ENCODE data around the gene LTBR.
"Not testable (repeated sequence)": the region's sequence is repeated elsewhere in the genome, so short reads cannot be mapped to it uniquely, and the experiment has no call there.

Gene LTBR

DNA sequence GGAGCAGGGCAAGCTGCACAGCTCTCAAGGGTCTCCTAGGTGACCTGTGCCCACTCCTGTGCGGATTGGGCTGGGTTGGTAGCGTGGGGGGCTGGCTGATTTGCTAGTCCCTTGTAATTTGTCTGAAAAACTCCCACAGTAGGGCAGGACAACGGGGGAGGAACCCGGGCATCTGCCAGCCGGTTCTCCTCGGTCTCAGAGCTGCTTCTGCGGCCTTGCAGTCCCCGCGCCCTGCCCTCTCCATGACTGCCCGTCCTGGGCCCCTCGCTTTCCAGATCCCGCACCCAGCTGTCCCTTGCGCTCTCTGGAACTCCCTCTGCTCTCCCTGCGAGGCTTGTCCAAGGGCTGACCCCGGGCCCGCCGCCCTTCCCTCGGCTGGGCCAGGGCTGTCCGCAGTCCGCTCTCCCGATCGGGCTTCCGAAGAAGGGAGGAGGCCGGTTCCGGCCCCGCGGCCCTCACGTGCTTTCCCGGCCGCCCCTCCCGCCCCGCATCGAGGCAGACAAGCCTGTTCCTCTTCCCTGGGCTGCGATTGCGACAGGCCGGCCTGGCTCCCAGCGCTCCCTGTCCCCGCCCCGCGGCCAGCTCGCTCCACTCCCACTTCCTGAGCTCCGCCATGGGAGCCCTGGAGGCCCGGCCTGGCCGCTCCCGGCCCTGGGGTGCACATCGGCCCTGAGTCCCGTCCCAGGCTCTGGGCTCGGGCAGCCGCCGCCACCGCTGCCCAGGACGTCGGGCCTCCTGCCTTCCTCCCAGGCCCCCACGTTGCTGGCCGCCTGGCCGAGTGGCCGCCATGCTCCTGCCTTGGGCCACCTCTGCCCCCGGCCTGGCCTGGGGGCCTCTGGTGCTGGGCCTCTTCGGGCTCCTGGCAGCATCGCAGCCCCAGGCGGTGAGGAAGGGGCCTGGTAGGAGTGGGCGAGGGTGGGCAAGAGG lies at the start of gene LTBR:
LTBR (plus strand) TSS at position 591 of the 927 bp plus-strand sequence; CDS start at position 788, 197 bp downstream.
- peak within 1 kb of the TSS; percentile 75 to 84 for H3K27ac Mint-ChIP-seq
- peaks cover 29% of the 10 kb centered on the region for H3K27me3 Mint-ChIP-seq
- no peaks in the 10 kb centered on the region for H3K9me3 Mint-ChIP-seq
- H3K4me3 Mint-ChIP-seq, result peak within 1 kb of the TSS in 1 of 2 donors; percentile 56
- H3K4me1 Mint-ChIP-seq, result peaks cover 12% of the 10 kb centered on the region
- peak; percentile 52 for ATAC-seq
- DNase-seq, result peak in 1 of 2 donors; percentile 29

DNA sequence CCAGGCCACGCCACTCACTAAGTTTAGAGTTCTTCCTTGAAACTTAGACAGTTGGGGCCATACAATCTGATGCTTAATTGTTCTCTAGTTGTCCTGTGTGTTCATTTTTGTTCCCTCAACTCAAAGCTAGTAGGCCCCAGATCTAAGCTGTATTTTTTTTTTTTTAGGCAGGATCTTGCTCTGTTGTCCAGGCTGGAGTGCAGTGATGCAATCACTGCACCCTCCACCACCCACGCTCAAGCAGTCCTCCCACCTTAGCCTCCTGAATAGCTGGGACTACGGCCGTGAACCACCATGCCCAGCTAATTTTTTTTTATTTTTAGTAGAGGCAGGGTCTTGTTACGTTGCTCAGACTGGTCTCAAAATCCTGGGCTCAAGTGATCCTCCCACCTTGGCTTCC lies 49.6 kb upstream of the LTBR start:
- Mint-ChIP-seq H3K27ac (no peak overlapping the region), H3K9me3 (no peaks in the 10 kb centered on the region), H3K4me3 (peak overlapping the region; percentile 74 to 76), H3K4me1 (peaks cover 19% of the 10 kb centered on the region), H3K27me3 (no peaks in the 10 kb centered on the region)
- no peak for DNase-seq
- no peak for ATAC-seq

DNA sequence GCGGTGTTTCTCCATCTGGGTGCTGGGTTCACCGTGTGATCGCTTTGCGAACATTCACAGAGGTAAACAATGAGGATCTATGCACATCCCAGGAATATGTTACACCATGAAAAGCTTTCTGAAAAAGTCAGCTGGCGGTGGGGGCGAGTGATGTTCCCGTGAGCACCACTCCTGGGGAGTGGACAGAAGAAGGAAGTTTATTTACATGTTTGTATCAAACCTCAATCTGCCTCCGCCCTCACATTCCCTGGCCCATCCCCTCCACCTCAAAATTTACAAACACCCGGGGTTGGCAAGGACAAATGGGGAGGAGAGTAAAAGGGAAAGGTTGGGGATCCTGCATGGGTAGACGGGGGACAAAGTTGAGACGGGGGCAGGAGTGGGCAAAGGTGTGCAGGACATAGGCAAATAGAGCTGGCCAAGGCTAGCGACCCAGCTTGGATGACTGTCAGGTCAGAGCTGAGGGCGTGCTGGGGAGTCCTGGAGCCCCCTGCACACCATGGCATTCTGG lies 49.0 kb upstream of the LTBR start:
- DNase-seq, result no peak
- peaks cover 17% of the 10 kb centered on the region for H3K4me1 Mint-ChIP-seq

DNA sequence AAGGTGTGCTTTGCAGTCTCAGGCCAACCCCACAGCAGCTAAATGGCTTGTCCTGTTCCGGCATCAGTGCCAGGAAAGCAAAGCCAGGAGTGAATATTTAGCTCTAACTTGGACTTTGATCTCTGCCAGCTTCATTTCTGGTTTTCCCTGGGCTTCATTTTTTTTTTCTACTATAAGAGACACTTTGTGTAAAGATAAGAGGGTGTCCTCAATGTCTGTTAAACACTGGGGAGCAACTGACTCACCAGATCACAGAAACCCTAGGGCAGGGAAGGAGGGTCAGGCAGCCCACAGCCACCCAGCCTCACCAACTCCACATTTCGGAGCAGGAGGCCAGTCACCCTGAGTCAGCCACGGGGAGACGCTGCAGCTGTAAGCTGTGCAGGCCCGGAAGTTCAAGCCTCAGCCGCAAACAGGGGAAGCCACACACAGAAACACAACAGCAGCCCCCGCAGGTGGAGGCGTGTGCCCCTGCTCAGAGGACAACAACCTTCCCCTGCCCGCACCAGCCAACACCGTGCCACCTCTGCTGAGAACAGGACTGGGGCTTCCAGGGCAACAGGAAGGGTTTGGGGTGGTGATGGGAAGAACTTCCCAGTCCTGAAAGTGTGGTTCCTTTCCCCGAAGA lies 48.4 kb upstream of the LTBR start:
- peak; percentile 85 for ATAC-seq
- H3K4me3 Mint-ChIP-seq, result no peak overlapping the region
- peak overlapping the region in 1 of 2 donors; percentile 86 for H3K27ac Mint-ChIP-seq
- DNase-seq, result peak; percentile 83 to 88
- no peaks in the 10 kb centered on the region for H3K27me3 Mint-ChIP-seq
- H3K4me1 Mint-ChIP-seq, result peaks cover 11% of the 10 kb centered on the region
- H3K9me3 Mint-ChIP-seq, result no peaks in the 10 kb centered on the region

More for the DNA sequence above, 49.0 kb upstream of the LTBR start:
- ATAC-seq, result no peak
- Mint-ChIP-seq H3K9me3 (no peaks in the 10 kb centered on the region), H3K4me3 (no peak overlapping the region), H3K27me3 (no peaks in the 10 kb centered on the region), H3K27ac (peak overlapping the region in 1 of 2 donors; percentile 51)

- H3K4me1 Mint-ChIP-seq, result peaks cover 4% of the 10 kb centered on the region
- H3K27ac Mint-ChIP-seq, result peak overlapping the region in 1 of 2 donors; percentile 92
- no peak overlapping the region for H3K4me3 Mint-ChIP-seq
- DNase-seq (peak; percentile 53 to 61), ATAC-seq (peak; percentile 40)
- H3K9me3 Mint-ChIP-seq, result no peaks in the 10 kb centered on the region
- H3K27me3 Mint-ChIP-seq, result no peaks in the 10 kb centered on the region
These were observed 47.7 kb upstream of the LTBR start for GRCh38 chr12:6336079-6336888.

GRCh38 chr12:6336889-6337853 lies 46.8 kb upstream of the LTBR start:
- Mint-ChIP-seq H3K27ac (peak overlapping the region in 1 of 2 donors; percentile 81), H3K9me3 (no peaks in the 10 kb centered on the region), H3K4me3 (no peak overlapping the region), H3K27me3 (no peaks in the 10 kb centered on the region), H3K4me1 (peaks cover 6% of the 10 kb centered on the region)
- ATAC-seq (peak; percentile 15), DNase-seq (peak in 1 of 2 donors; percentile 51)

- H3K9me3 Mint-ChIP-seq, result no peaks in the 10 kb centered on the region
- no peak for DNase-seq
- no peak overlapping the region for H3K4me3 Mint-ChIP-seq
- H3K27me3 Mint-ChIP-seq, result no peaks in the 10 kb centered on the region
- H3K27ac Mint-ChIP-seq, result no peak overlapping the region
- ATAC-seq, result no peak
- peaks cover 14% of the 10 kb centered on the region for H3K4me1 Mint-ChIP-seq
These were observed 46.0 kb upstream of the LTBR start for GRCh38 chr12:6337958-6338433.

DNA sequence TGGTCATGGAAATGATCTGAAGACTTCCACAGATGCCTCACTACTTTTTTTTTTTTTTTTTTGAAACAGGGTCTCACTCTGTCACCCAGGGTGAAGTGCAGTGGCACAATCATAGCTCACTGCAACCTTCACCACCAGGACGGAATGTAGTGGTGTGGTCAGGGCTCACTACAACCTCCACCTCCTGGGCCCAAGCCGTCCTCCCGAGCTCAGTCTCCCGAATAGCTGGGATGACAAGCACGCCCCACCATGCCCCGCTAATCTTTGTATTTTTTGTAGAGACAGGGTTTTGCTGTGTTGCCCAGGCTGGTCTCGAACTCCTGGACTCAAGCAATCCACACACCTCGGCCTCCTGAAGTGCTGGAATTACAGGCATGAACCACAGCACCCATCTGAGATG lies 45.4 kb upstream of the LTBR start:
- not testable (repeated sequence) for DNase-seq, H3K4me3 Mint-ChIP-seq, H3K27ac Mint-ChIP-seq, ATAC-seq, H3K27me3 Mint-ChIP-seq, H3K9me3 Mint-ChIP-seq
- H3K4me1 Mint-ChIP-seq, result peaks cover 20% of the 10 kb centered on the region

DNA sequence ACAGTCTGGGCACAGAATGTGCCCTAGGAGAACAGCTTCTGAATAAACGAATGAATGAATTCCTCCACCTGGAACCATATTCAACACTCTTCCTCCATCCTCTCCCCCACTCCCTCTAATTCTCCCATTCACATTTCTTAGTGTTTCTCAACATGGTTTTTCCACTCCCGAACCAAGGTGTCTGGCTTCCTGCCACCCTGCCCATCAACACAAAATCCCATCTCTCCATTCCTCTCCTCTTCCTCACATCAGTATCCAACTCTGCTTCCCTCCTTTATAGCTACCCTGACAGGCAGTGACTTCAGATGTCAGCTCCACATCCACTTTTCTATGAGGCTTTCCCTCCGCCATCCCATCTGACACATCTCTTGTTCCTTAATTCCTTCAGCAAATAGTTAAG lies 45.0 kb upstream of the LTBR start:
- no peak overlapping the region for H3K4me3 Mint-ChIP-seq
- ATAC-seq (no peak), DNase-seq (no peak)
- no peaks in the 10 kb centered on the region for H3K27me3 Mint-ChIP-seq
- no peak overlapping the region for H3K27ac Mint-ChIP-seq
- H3K4me1 Mint-ChIP-seq, result peaks cover 24% of the 10 kb centered on the region
- no peaks in the 10 kb centered on the region for H3K9me3 Mint-ChIP-seq

DNA sequence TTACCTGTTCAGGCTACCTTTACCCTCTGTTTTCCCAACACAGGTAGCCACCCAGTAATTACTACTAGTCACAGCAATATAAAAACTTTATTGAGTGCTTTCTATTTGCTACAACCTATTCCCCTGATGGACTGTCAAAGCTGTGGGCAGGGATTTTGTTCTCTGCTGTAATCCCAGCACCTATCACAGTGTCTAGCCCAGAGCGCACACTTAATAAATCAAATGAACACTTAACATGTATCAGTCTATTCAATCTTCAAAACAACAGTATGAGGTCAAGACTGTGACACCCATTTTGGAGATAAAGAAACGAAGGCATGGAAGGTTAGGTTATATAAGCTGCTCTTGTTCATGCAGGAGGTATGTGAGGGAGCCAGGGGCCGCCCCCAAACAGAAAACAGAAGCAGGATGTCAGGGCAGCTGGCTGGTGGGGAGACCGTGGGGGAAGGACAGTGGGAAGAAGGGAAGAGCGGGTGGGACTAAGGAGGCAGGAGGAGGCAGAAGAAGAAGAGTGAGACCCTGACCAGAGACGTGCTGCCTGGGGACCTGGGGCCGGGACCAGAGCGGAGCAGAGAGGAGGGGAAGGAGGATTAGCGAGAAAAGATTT lies 43.8 kb upstream of the LTBR start:
- H3K4me1 Mint-ChIP-seq, result peaks cover 31% of the 10 kb centered on the region
- no peak for DNase-seq
- no peak overlapping the region for H3K27ac Mint-ChIP-seq
- no peaks in the 10 kb centered on the region for H3K9me3 Mint-ChIP-seq
- no peaks in the 10 kb centered on the region for H3K27me3 Mint-ChIP-seq
- H3K4me3 Mint-ChIP-seq, result no peak overlapping the region
- ATAC-seq, result no peak

GRCh38 chr12:6340745-6341416 lies 43.1 kb upstream of the LTBR start:
- Mint-ChIP-seq H3K27ac (no peak overlapping the region), H3K4me3 (no peak overlapping the region), H3K27me3 (no peaks in the 10 kb centered on the region), H3K9me3 (no peaks in the 10 kb centered on the region), H3K4me1 (peaks cover 39% of the 10 kb centered on the region)
- DNase-seq, result peak in 1 of 2 donors; percentile 16
- ATAC-seq, result no peak

DNA sequence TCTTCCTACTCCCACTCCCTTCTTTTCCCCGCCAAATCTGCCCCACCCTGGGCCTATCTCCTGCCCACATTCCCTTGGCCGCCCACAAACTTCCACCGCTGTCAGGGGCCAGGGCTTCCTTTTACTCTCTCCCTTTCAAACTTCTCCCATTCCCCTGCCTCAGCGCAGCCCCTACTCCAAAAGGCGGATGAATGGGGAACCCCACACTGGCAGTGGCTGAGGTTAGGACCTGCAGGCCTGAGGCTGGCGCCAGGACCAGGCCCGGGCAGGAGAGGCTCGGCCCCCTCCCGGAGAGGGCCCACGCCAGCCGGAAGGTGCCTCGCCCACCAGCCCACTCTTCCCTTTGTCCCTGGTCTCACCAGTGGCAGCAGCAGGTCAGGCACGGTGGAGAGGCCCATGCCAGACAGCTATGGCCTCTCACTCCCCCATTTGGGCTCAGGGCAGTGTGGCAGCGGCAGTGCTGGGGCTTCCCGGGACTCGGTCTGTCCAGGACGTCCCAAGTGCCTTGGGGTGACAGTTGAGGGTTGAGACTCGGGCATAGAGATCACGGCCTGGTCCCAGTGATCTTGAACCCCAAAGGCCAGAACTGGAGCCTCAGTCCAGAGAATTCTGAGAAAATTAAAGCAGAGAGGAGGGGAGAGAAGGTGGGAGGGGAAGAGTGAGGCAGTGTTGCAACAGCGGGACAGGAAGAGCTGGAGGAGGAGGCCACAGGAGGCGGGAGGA lies 42.4 kb upstream of the LTBR start, which contains the start of gene TNFRSF1A:
TNFRSF1A (minus strand) TSS at position 660 of the 723 bp plus-strand sequence; CDS start at position 398, 262 bp downstream.
- Mint-ChIP-seq H3K9me3 (no peaks in the 10 kb centered on the region), H3K4me1 (peaks cover 46% of the 10 kb centered on the region), H3K27me3 (no peaks in the 10 kb centered on the region), H3K4me3 (peak within 1 kb of the TSS in 1 of 2 donors; percentile 62), H3K27ac (no peak within 1 kb of the TSS)
- peak; percentile 48 to 63 for DNase-seq
- peak; percentile 55 for ATAC-seq
